K562 (cell line): ENCODE results near the gene BLVRA. TPM values are rescaled to one million over a fixed set of nuclear protein-coding genes. Genes with fewer than 3 reads are reported as not detected.
A peak's percentile ranks its signal among the peaks of the same experiment; 100 is the strongest.

ENCODE experiments used
- CBX3 ChIP-seq, 2 experiments: IDR thresholded peaks; 1 replicate in 1 of 2; 2 replicates in 1 of 2; pipeline ENCODE4 v1.6.1; 2012; ENCODE audit warnings: inconsistent platforms in 2 of 2, low read length in 2 of 2, borderline replicate concordance in 1 of 2, control low read depth in 1 of 2
- CREM ChIP-seq: IDR thresholded peaks from 2 replicates; pipeline ENCODE4 v1.6.1; 2014; ENCODE audit warnings: antibody characterized with exemption, low read depth
- FOXA3 ChIP-seq, 2 experiments: fragments of 450-650 bp in 1 of 2; sonication (generic) in 1 of 2; formaldehyde crosslinking; IDR thresholded peaks in 1 of 2; conservative IDR thresholded peaks in 1 of 2; 2 replicates each; pipeline versions ENCODE4 v1.4.0 to v1.8.0; 2020 to 2022; ENCODE audit warnings: mild to moderate bottlenecking in 2 of 2, missing genetic modification reagents in 1 of 2
- FOXJ3 ChIP-seq: sonication (generic); formaldehyde crosslinking; IDR thresholded peaks from 2 replicates; pipeline ENCODE4 v1.4.0; 2020; ENCODE audit warnings: mild to moderate bottlenecking, missing genetic modification reagents
- FOXK2 ChIP-seq, 2 experiments: fragments of 450-650 bp; IDR thresholded peaks in 1 of 2; conservative IDR thresholded peaks in 1 of 2; 2 replicates each; pipeline ENCODE4 v1.6.1; 2016; ENCODE audit warnings: low read depth in 2 of 2, mild to moderate bottlenecking in 1 of 2
- GATAD2B ChIP-seq: fragments of 450-650 bp; IDR thresholded peaks from 2 replicates; pipeline ENCODE4 v1.6.1; 2017; ENCODE audit warnings: mild to moderate bottlenecking, borderline replicate concordance
- HCFC1 ChIP-seq: IDR thresholded peaks from 2 replicates; pipeline ENCODE4 v1.6.1; 2012; ENCODE audit warnings: low read depth, low read length, improper control_type of control experiment
- NCOR1 ChIP-seq: fragments of 450-650 bp; IDR thresholded peaks from 2 replicates; pipeline ENCODE4 v1.6.1; 2016; ENCODE audit warnings: mild to moderate bottlenecking, moderate library complexity
- NR2C2 ChIP-seq, 2 experiments: fragments of 200-800 bp in 1 of 2; sonication (Bioruptor generic) in 1 of 2; sonication (generic) in 1 of 2; formaldehyde crosslinking in 1 of 2; IDR thresholded peaks; 2 replicates each; pipeline versions ENCODE4 v1.6.1 to v1.8.0; 2016 to 2022; ENCODE audit warnings: mild to moderate bottlenecking in 1 of 2, missing compliant biosample characterization in 1 of 2, missing genetic modification characterization in 1 of 2, missing genetic modification reagents in 1 of 2
- POLR2AphosphoS2 ChIP-seq: IDR thresholded peaks from 2 replicates; pipeline ENCODE4 v1.6.1; 2012; ENCODE audit warnings: low read length, improper control_type of control experiment
- RFX1 ChIP-seq: fragments of 450-650 bp; IDR thresholded peaks from 2 replicates; pipeline ENCODE4 v1.6.1; 2016; ENCODE audit warnings: mild to moderate bottlenecking, moderate library complexity
- SMARCA4 ChIP-seq: fragments of 450-650 bp; IDR thresholded peaks from 2 replicates; pipeline ENCODE4 v1.6.1; 2016
- SRSF1 ChIP-seq: fragments of 200-400 bp; formaldehyde crosslinking; IDR thresholded peaks from 2 replicates; pipeline ENCODE4 v1.6.1; 2017; ENCODE audit warnings: mild to moderate bottlenecking, low read depth, low read length, moderate library complexity
- TAL1 ChIP-seq: fragments of 450-650 bp; IDR thresholded peaks from 2 replicates; pipeline ENCODE4 v1.6.1; 2016; ENCODE audit warnings: mild to moderate bottlenecking
- ZFX ChIP-seq: sonication (generic); formaldehyde crosslinking; IDR thresholded peaks from 2 replicates; pipeline ENCODE4 v1.8.0; 2022; ENCODE audit warnings: mild to moderate bottlenecking, missing genetic modification reagents, moderate library complexity
- ZNF436 ChIP-seq: fragments of 250-450, 450-650 bp; sonication (Bioruptor Pico); formaldehyde crosslinking; IDR thresholded peaks from 2 replicates; pipeline ENCODE4 v1.7.0; 2020; ENCODE audit warnings: mild to moderate bottlenecking
- polyA plus RNA-seq, 8 experiments: library from polyadenylated mRNA; depleted of rRNA in 4 of 8; stranded (reverse) in 5 of 8; unstranded in 3 of 8; fragments of >200 nt; fragmentation: Nextera tagmentation in 2 of 8; fragmentation: Illumina TruSeq in 1 of 8; extraction: Ambion mirVana in 2 of 8; extraction: Trizol in 1 of 8; gene quantifications; 2 replicates each; pipeline versions ENCODE4 v1.2.1 to v1.2.3, GENCODE V29; 2011 to 2014; ENCODE audit warnings: inconsistent platforms in 1 of 8, missing spikeins in 1 of 8
- total RNA-seq, 7 experiments: library from RNA; depleted of rRNA in 6 of 7; stranded (reverse); fragments of >200 nt in 6 of 7; fragmentation: Illumina TruSeq in 2 of 7; extraction: Trizol in 2 of 7; gene quantifications; 2 replicates each; pipeline versions ENCODE4 v1.2.1 to v1.2.3, GENCODE V29; 2011 to 2021; ENCODE audit warnings: low replicate concordance in 1 of 7
- TF ChIP-seq, protein P1 (sequence below): sonication (generic); formaldehyde crosslinking; IDR thresholded peaks from 2 replicates; pipeline ENCODE4 v1.8.1; 2023; ENCODE audit warnings: mild to moderate bottlenecking, missing genetic modification reagents
- TF ChIP-seq, protein P2 (sequence below): fragments of 450-650 bp; IDR thresholded peaks from 2 replicates; pipeline ENCODE4 v1.6.1; 2017; ENCODE audit warnings: antibody characterized with exemption, mild to moderate bottlenecking
- TF ChIP-seq, protein P3 (sequence below), 2 experiments: IDR thresholded peaks; 2 replicates each; pipeline ENCODE4 v1.6.1; 2012; ENCODE audit warnings: improper control_type of control experiment in 2 of 2, low read depth in 2 of 2, low read length in 2 of 2, borderline replicate concordance in 1 of 2

BLVRA gene
- total and polyA plus RNA-seq, 9 of the 15 experiments (the other 6 are each of a cell fraction or from before 2014, with no cell fraction given): 48.5 to 147 (median 61.5) TPM

DNA sequence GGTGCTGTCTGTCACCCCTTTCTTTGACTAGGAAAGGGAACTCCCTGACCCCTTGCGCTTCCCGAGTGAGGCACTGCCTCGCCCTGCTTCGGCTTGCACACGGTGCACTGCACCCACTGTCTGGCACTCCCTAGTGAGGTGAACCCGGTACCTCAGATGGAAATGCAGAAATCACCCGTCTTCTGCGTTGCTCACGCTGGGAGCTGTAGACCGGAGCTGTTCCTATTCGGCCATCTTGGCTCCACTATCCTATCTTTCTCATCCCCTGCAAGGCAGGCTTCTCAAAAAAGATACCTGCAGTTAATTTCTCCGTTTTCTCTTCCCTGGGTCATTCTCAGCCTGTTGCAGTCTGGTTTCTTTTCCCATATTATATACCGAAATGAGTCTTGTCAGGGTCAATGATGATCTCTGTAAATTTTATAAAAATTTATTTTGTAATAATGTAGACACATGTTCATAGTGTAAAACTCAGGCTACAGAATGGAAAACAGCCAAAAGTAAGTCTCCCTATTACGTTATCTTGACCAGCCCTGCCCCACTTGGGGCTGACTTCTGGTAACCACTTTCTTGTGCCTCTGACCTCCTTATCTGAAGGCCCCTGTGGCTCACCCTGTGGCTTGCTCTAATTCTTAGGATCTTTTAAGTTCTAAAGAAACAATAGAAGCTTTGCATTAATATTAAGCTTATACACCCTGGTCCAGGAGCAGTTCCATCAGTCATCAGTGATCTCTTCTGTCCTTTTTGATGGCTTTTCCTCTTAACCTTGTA lies 20.7 kb downstream of the BLVRA start (continued):
- TF ChIP-seq NR2C2 (CRISPR knock-in tag; IDR thresholded peaks at IDR 0.05) (no peak), NR2C2 (tag; IDR thresholded peaks at IDR 0.05) (peak; percentile 67), CBX3 (IDR thresholded peaks at IDR 0.05; ENCODE audit: borderline replicate concordance in 1 of 2, low read length in 2 of 2) (no peak), SMARCA4 (peak; percentile 68; the same call in 1 of the 2 replicates), CREM (peak; percentile 34; the same call in 1 of the 2 replicates), ZFX (peak; percentile 20; the same call in 1 of the 2 replicates), HCFC1 (no peak), FOXJ3 (CRISPR knock-in tag) (no peak), FOXK2 (conservative IDR thresholded peaks at IDR 0.05 in 1 of 2, IDR thresholded peaks at IDR 0.05 in 1 of 2; ENCODE audit: low read depth in 2 of 2) (no peak), ZNF436 (no peak), SRSF1 (no peak), NCOR1 (peak; percentile 57; the same call in 1 of the 2 replicates), RFX1 (no peak), FOXA3 (CRISPR knock-in tag; conservative IDR thresholded peaks at IDR 0.05 in 1 of 2, IDR thresholded peaks at IDR 0.05 in 1 of 2) (no peak), POLR2AphosphoS2 (no peak), GATAD2B (no peak), TAL1 (peak; percentile 61)
- TF ChIP-seq, protein P1, sequence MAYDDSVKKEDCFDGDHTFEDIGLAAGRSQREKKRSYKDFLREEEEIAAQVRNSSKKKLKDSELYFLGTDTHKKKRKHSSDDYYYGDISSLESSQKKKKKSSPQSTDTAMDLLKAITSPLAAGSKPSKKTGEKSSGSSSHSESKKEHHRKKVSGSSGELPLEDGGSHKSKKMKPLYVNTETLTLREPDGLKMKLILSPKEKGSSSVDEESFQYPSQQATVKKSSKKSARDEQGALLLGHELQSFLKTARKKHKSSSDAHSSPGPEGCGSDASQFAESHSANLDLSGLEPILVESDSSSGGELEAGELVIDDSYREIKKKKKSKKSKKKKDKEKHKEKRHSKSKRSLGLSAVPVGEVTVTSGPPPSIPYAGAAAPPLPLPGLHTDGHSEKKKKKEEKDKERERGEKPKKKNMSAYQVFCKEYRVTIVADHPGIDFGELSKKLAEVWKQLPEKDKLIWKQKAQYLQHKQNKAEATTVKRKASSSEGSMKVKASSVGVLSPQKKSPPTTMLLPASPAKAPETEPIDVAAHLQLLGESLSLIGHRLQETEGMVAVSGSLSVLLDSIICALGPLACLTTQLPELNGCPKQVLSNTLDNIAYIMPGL (CRISPR knock-in tag): no peak
- TF ChIP-seq, protein P2, sequence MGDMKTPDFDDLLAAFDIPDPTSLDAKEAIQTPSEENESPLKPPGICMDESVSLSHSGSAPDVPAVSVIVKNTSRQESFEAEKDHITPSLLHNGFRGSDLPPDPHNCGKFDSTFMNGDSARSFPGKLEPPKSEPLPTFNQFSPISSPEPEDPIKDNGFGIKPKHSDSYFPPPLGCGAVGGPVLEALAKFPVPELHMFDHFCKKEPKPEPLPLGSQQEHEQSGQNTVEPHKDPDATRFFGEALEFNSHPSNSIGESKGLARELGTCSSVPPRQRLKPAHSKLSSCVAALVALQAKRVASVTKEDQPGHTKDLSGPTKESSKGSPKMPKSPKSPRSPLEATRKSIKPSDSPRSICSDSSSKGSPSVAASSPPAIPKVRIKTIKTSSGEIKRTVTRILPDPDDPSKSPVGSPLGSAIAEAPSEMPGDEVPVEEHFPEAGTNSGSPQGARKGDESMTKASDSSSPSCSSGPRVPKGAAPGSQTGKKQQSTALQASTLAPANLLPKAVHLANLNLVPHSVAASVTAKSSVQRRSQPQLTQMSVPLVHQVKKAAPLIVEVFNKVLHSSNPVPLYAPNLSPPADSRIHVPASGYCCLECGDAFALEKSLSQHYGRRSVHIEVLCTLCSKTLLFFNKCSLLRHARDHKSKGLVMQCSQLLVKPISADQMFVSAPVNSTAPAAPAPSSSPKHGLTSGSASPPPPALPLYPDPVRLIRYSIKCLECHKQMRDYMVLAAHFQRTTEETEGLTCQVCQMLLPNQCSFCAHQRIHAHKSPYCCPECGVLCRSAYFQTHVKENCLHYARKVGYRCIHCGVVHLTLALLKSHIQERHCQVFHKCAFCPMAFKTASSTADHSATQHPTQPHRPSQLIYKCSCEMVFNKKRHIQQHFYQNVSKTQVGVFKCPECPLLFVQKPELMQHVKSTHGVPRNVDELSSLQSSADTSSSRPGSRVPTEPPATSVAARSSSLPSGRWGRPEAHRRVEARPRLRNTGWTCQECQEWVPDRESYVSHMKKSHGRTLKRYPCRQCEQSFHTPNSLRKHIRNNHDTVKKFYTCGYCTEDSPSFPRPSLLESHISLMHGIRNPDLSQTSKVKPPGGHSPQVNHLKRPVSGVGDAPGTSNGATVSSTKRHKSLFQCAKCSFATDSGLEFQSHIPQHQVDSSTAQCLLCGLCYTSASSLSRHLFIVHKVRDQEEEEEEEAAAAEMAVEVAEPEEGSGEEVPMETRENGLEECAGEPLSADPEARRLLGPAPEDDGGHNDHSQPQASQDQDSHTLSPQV: peak; percentile 33; the same call in 1 of the 2 replicates
- TF ChIP-seq, protein P3, sequence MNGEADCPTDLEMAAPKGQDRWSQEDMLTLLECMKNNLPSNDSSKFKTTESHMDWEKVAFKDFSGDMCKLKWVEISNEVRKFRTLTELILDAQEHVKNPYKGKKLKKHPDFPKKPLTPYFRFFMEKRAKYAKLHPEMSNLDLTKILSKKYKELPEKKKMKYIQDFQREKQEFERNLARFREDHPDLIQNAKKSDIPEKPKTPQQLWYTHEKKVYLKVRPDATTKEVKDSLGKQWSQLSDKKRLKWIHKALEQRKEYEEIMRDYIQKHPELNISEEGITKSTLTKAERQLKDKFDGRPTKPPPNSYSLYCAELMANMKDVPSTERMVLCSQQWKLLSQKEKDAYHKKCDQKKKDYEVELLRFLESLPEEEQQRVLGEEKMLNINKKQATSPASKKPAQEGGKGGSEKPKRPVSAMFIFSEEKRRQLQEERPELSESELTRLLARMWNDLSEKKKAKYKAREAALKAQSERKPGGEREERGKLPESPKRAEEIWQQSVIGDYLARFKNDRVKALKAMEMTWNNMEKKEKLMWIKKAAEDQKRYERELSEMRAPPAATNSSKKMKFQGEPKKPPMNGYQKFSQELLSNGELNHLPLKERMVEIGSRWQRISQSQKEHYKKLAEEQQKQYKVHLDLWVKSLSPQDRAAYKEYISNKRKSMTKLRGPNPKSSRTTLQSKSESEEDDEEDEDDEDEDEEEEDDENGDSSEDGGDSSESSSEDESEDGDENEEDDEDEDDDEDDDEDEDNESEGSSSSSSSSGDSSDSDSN (IDR thresholded peaks at IDR 0.05; ENCODE audit: borderline replicate concordance in 1 of 2, low read depth in 2 of 2, low read length in 2 of 2): no peak
